ENCODE data around the gene XPO5. TPM values are rescaled to one million over a fixed set of nuclear protein-coding genes. Genes with fewer than 3 reads are reported as not detected.

Gene XPO5
- total RNA-seq, 1 donor from 2014 or later: 35.0 TPM

GRCh38 chr6:43516697-43517504 is 58.9 kb downstream of the XPO5 start, which contains the start of the genes POLR1C and YIPF3:
Gene POLR1C, plus strand, starts transcription at chr6:43517089. Its CDS starts 21 bp downstream, at chr6:43517110.
Gene YIPF3, minus strand, starts transcription at chr6:43516926. Its CDS starts 119 bp downstream, at chr6:43516807.
- DNase-seq (ENCODE audit: extremely low spot score, unreplicated experiment): peak; percentile 99
- no peak for TF ChIP-seq CTCF (IDR thresholded peaks at IDR 0.05)
- peaks cover 30% of the 10 kb centered on the region for H3K36me3 Mint-ChIP-seq (ENCODE audit: unreplicated experiment)
- H3K27ac Mint-ChIP-seq (ENCODE audit: unreplicated experiment): no peak within 1 kb of the TSS
- no peaks in the 10 kb centered on the region for H3K9me3 Mint-ChIP-seq (ENCODE audit: unreplicated experiment)
- H3K27me3 Mint-ChIP-seq (ENCODE audit: unreplicated experiment): no peaks in the 10 kb centered on the region
- H3K4me1 Mint-ChIP-seq (ENCODE audit: unreplicated experiment): peaks cover 23% of the 10 kb centered on the region
- no peak within 1 kb of the TSS for H3K4me3 Mint-ChIP-seq (ENCODE audit: unreplicated experiment)

- peaks cover 23% of the 10 kb centered on the region for H3K4me1 Mint-ChIP-seq (ENCODE audit: unreplicated experiment)
- no peak for DNase-seq (ENCODE audit: extremely low spot score, unreplicated experiment)
- H3K27ac Mint-ChIP-seq (ENCODE audit: unreplicated experiment): no peak overlapping the region
- H3K4me3 Mint-ChIP-seq (ENCODE audit: unreplicated experiment): no peak overlapping the region
- no peak for TF ChIP-seq CTCF (IDR thresholded peaks at IDR 0.05)
- H3K9me3 Mint-ChIP-seq (ENCODE audit: unreplicated experiment): no peaks in the 10 kb centered on the region
- peaks cover 33% of the 10 kb centered on the region for H3K36me3 Mint-ChIP-seq (ENCODE audit: unreplicated experiment)
- no peaks in the 10 kb centered on the region for H3K27me3 Mint-ChIP-seq (ENCODE audit: unreplicated experiment)
Observed at GRCh38 chr6:43516367-43516696, 59.5 kb downstream of the XPO5 start.

- no peak for DNase-seq (ENCODE audit: extremely low spot score, unreplicated experiment)
- no peak for TF ChIP-seq CTCF (IDR thresholded peaks at IDR 0.05)
- peaks cover 28% of the 10 kb centered on the region for H3K36me3 Mint-ChIP-seq (ENCODE audit: unreplicated experiment)
- H3K4me1 Mint-ChIP-seq (ENCODE audit: unreplicated experiment): peaks cover 24% of the 10 kb centered on the region
- no peaks in the 10 kb centered on the region for H3K9me3 Mint-ChIP-seq (ENCODE audit: unreplicated experiment)
- no peaks in the 10 kb centered on the region for H3K27me3 Mint-ChIP-seq (ENCODE audit: unreplicated experiment)
- H3K27ac Mint-ChIP-seq (ENCODE audit: unreplicated experiment): no peak overlapping the region
- H3K4me3 Mint-ChIP-seq (ENCODE audit: unreplicated experiment): no peak overlapping the region
Observed at GRCh38 chr6:43515808-43516207, 60.0 kb downstream of the XPO5 start.

GRCh38 chr6:43511824-43512415 is 63.9 kb downstream of the XPO5 start:
- peak overlapping the region; percentile 51 for H3K27ac Mint-ChIP-seq (ENCODE audit: unreplicated experiment)
- DNase-seq (ENCODE audit: extremely low spot score, unreplicated experiment): no peak
- no peak overlapping the region for H3K4me3 Mint-ChIP-seq (ENCODE audit: unreplicated experiment)

More at GRCh38 chr6:43511824-43512415, 63.9 kb downstream of the XPO5 start:
- no peak for TF ChIP-seq CTCF (IDR thresholded peaks at IDR 0.05)
- Mint-ChIP-seq H3K4me1 (ENCODE audit: unreplicated experiment) (peaks cover 32% of the 10 kb centered on the region), H3K36me3 (ENCODE audit: unreplicated experiment) (peaks cover 22% of the 10 kb centered on the region), H3K9me3 (ENCODE audit: unreplicated experiment) (no peaks in the 10 kb centered on the region), H3K27me3 (ENCODE audit: unreplicated experiment) (no peaks in the 10 kb centered on the region)
